CD4-positive, alpha-beta memory T cell (primary cell): ENCODE results near the gene ZDHHC5. TPM values are rescaled to one million over a fixed set of nuclear protein-coding genes. Genes with fewer than 3 reads are reported as not detected.
"Not testable (repeated sequence)": the region's sequence is repeated elsewhere in the genome, so short reads cannot be mapped to it uniquely, and the experiment has no call there.

ENCODE experiments used
- CTCF ChIA-PET: fragments of 350-600 bp; sonication (Branson Sonifier 250); formaldehyde crosslinking; loops from one replicate; lab custom pipeline; 2021; ENCODE audit warnings: inconsistent platforms; ENCODE audit not compliant: partially characterized antibody; lab: Charles Lee
- POLR2A ChIA-PET: fragments of 350-600 bp; sonication (Branson Sonifier 250); formaldehyde crosslinking; loops from one replicate; lab custom pipeline; 2021; ENCODE audit not compliant: partially characterized antibody; lab: Charles Lee
- DNase-seq, 5 donors: peaks; one replicate each; pipeline versions ENCODE4 v3.0.0 to v3.0.0-alpha.2; 2020 to 2022; ENCODE audit warnings: mixed read lengths in 1 of 5
- H3K27ac ChIP-seq: one replicate; pipeline ENCODE4 v1.7.0; 2013; ENCODE audit warnings: low read depth, low read length
- H3K27me3 ChIP-seq: 2 replicates; pipeline ENCODE4 v1.7.0; 2013; ENCODE audit warnings: mild to moderate bottlenecking, low read length, moderate library complexity; ENCODE audit not compliant: insufficient read depth
- H3K36me3 ChIP-seq: 2 replicates; pipeline ENCODE4 v1.7.0; 2013; ENCODE audit warnings: mild to moderate bottlenecking, low read length, moderate library complexity; ENCODE audit not compliant: insufficient read depth
- H3K4me1 ChIP-seq: 2 replicates; pipeline ENCODE4 v1.7.0; 2013; ENCODE audit warnings: mild to moderate bottlenecking, low read length, moderate library complexity; ENCODE audit not compliant: insufficient read depth
- H3K4me3 ChIP-seq, 2 donors: one replicate each; pipeline ENCODE4 v1.7.0; 2013; ENCODE audit warnings: low read length in 2 of 2, mild to moderate bottlenecking in 1 of 2
- H3K9me3 ChIP-seq, 2 donors: one replicate each; pipeline ENCODE4 v1.7.0; 2013; ENCODE audit warnings: low read length in 2 of 2, control low read depth in 1 of 2; ENCODE audit not compliant: control insufficient read depth in 1 of 2
- H3K27ac Mint-ChIP-seq, 7 donors: one replicate each; pipeline ENCODE4 v1.8.0; 2020 to 2021; ENCODE audit warnings: mixed read lengths in 7 of 7, mild to moderate bottlenecking in 6 of 7, inconsistent platforms in 3 of 7, moderate library complexity in 3 of 7
- H3K27me3 Mint-ChIP-seq, 2 donors: one replicate each; pipeline ENCODE4 v1.8.0; 2020 to 2021; ENCODE audit warnings: mixed read lengths in 2 of 2
- H3K36me3 Mint-ChIP-seq, 2 donors: one replicate each; pipeline ENCODE4 v1.8.0; 2020 to 2021; ENCODE audit warnings: mixed read lengths in 2 of 2, inconsistent platforms in 1 of 2, mild to moderate bottlenecking in 1 of 2
- H3K4me1 Mint-ChIP-seq, 4 donors: one replicate each; pipeline ENCODE4 v1.8.0; 2020 to 2021; ENCODE audit warnings: mixed read lengths in 4 of 4, mild to moderate bottlenecking in 1 of 4
- H3K4me3 Mint-ChIP-seq, 8 donors: one replicate each; pipeline ENCODE4 v1.8.0; 2020 to 2021; ENCODE audit warnings: mixed read lengths in 8 of 8, mild to moderate bottlenecking in 7 of 8, moderate library complexity in 6 of 8, inconsistent platforms in 3 of 8
- H3K9me3 Mint-ChIP-seq, 8 donors: one replicate each; pipeline ENCODE4 v1.8.0; 2020 to 2021; ENCODE audit warnings: mixed read lengths in 8 of 8, mild to moderate bottlenecking in 5 of 8, inconsistent platforms in 3 of 8, moderate library complexity in 1 of 8
- intact Hi-C: fragments of 100-400 bp; cut with micrococcal nuclease; formaldehyde crosslinking; loops from one replicate; pipeline ENCODE4 v1.15.1; 2023
- polyA plus RNA-seq, 2 donors: library from polyadenylated mRNA; unstranded; fragments of 300-500 nt; fragmentation: Illumina TruSeq; gene quantifications; one replicate each; pipeline ENCODE4 v1.2.3, GENCODE V29; 2021
- total RNA-seq, 2 experiments: library from RNA; stranded (reverse); gene quantifications; one replicate each; pipeline ENCODE4 v1.2.3, GENCODE V29; 2021

The ZDHHC5 gene
- total and polyA plus RNA-seq, 4 experiments from 2014 or later: 30.4 to 75.8 (median 58.9) TPM

DNA sequence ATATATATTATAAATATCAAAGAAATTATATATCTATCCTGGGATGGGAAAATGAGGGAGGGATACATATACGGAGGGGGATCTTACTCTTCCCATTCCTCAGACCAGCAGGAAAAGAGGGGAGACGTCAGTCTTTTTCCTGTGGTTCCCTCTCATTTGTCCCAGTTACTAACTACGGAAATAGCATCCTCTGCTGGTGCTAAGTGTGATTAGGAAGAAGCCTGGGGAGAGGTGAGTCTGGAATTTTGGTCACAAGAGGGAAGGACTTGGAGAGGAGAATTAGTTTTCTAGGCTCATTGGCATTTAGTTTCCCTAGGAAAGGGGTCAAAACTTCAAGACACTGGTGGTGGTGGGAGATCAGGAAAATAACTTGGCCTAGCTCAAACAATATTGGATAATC, 32.5 kb downstream of the ZDHHC5 start:
- H3K4me1 Mint-ChIP-seq: no peaks in the 10 kb centered on the region
- H3K27ac ChIP-seq: no peak overlapping the region
- no peak overlapping the region for H3K4me3 ChIP-seq
- H3K27me3 Mint-ChIP-seq: no peaks in the 10 kb centered on the region
- peaks cover 63% of the 10 kb centered on the region for H3K36me3 ChIP-seq
- no peaks in the 10 kb centered on the region for H3K9me3 Mint-ChIP-seq
- no peak overlapping the region for H3K4me3 Mint-ChIP-seq
- ChIA-PET POLR2A (no interaction called here), CTCF (interaction anchor here (1.8 kb wide), 1 partner anchor 100 kb away, joined by 6 read pairs; no protein-coding TSS in a partner anchor)
- intact Hi-C loops: no loop called here
- no peak overlapping the region for H3K27ac Mint-ChIP-seq
- H3K27me3 ChIP-seq: no peaks in the 10 kb centered on the region
- H3K9me3 ChIP-seq: no peaks in the 10 kb centered on the region
- H3K36me3 Mint-ChIP-seq: peaks cover 42 to 74% of the 10 kb centered on the region in 2 donors
- DNase-seq: no peak
- no peaks in the 10 kb centered on the region for H3K4me1 ChIP-seq

DNA sequence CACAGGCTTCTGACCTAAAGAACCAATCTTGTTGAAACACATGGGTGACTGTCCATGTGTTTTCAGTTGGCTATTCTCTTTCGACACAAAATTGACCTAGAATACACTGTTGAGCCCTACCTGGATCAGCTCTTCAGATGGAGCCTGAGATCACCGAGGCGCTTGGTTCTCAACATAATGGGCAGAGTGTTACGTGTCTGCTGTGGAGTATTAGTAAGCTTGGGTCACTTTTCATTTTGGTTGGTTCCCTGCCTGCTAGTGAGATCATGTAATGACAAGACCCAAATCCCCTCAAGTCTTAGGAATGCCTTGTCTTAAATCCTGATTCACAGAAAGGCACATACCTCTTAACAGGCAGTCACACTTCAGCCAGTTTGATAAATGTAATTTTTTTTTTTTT, 35.4 kb downstream of the ZDHHC5 start:
- CTCF ChIA-PET: interaction anchor here (0.7 to 3.3 kb wide), 3 partner anchors 31 to 99 kb away, joined by 3 to 17 read pairs (median 4); no protein-coding TSS in a partner anchor
- Histone ChIP-seq H3K36me3 (peaks cover 44% of the 10 kb centered on the region), H3K4me3 (no peak overlapping the region), H3K4me1 (no peaks in the 10 kb centered on the region), H3K9me3 (no peaks in the 10 kb centered on the region), H3K27me3 (no peaks in the 10 kb centered on the region), H3K27ac (no peak overlapping the region)
- Mint-ChIP-seq H3K27ac (peak overlapping the region in 1 of 7 donors; percentile 43), H3K4me1 (peaks cover 3 to 6% (median 4%) of the 10 kb centered on the region in 4 donors), H3K9me3 (no peaks in the 10 kb centered on the region), H3K4me3 (no peak overlapping the region), H3K36me3 (peaks cover 32 to 62% of the 10 kb centered on the region in 2 donors), H3K27me3 (no peaks in the 10 kb centered on the region)
- POLR2A ChIA-PET: interaction anchor here (1.0 to 1.5 kb wide), 2 partner anchors 9 to 10 kb away, joined by 5 read pairs; partner anchors contain the start of genes MED19 and TMX2
- intact Hi-C loops: no loop called here
- no peak for DNase-seq

DNA sequence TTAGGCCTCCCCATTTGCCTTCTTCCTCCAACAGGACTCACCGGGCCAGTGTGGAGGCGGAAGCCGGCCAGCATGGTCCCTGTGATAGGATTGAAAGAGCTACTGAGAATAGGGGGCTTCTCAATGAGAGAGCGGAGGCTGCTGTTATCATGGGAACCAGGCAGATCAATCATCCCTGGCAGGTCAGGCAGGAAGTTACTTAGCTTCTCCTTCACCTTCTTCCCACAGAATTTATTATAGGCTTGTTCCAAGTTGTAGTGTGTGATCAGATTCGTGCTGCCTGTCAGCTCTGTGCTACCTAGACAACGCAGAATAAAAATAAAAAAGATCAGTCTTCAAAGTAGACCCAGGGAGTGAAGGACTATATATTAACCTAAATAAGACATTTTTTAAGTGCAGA, 37.0 kb downstream of the ZDHHC5 start:
- peaks cover 8 to 15% (median 10%) of the 10 kb centered on the region in 4 donors for H3K4me1 Mint-ChIP-seq
- intact Hi-C loops: no loop called here
- no peaks in the 10 kb centered on the region for H3K9me3 ChIP-seq
- ChIA-PET CTCF (interaction anchor here (3.3 kb wide), 1 partner anchor 96 kb away, joined by 17 read pairs; no protein-coding TSS in a partner anchor), POLR2A (no interaction called here)
- peak overlapping the region in 1 of 7 donors; percentile 37 for H3K27ac Mint-ChIP-seq
- H3K27me3 Mint-ChIP-seq: no peaks in the 10 kb centered on the region
- peaks cover 28% of the 10 kb centered on the region for H3K36me3 ChIP-seq
- H3K4me1 ChIP-seq: no peaks in the 10 kb centered on the region
- no peaks in the 10 kb centered on the region for H3K27me3 ChIP-seq
- H3K9me3 Mint-ChIP-seq: no peaks in the 10 kb centered on the region
- H3K27ac ChIP-seq: no peak overlapping the region
- H3K4me3 ChIP-seq: no peak overlapping the region
- H3K36me3 Mint-ChIP-seq: peaks cover 21 to 49% of the 10 kb centered on the region in 2 donors
- no peak for DNase-seq
- no peak overlapping the region for H3K4me3 Mint-ChIP-seq

DNA sequence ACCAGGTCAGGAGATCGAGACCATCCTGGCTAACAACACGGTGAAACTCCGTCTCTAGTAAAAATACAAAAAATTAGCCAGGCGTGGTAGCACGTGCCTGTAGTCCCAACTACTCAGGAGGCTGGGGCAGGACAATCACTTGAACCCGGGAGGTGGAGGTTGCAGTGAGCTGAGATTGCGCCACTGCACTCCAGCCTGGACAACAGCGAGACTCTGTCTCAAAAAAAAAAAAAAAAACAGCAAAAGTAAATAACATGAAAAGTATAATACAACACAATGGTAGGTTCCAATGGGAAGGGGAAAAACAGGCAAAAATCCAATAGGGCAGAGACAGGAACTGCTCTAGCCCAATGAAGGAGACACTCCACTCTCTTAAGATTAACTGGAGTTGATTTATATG, 37.5 kb downstream of the ZDHHC5 start:
- H3K27me3 Mint-ChIP-seq, H3K4me1 ChIP-seq, H3K4me3 Mint-ChIP-seq, H3K9me3 ChIP-seq, DNase-seq, H3K4me3 ChIP-seq, intact Hi-C loops, H3K27ac ChIP-seq, H3K27me3 ChIP-seq, H3K27ac Mint-ChIP-seq, H3K9me3 Mint-ChIP-seq: not testable (repeated sequence)
- H3K36me3 ChIP-seq: peaks cover 27% of the 10 kb centered on the region
- Mint-ChIP-seq H3K4me1 (peaks cover 11 to 20% (median 12%) of the 10 kb centered on the region in 4 donors), H3K36me3 (peaks cover 19 to 47% of the 10 kb centered on the region in 2 donors)
- CTCF ChIA-PET: interaction anchor here (3.3 kb wide), 1 partner anchor 95 kb away, joined by 17 read pairs; no protein-coding TSS in a partner anchor
- POLR2A ChIA-PET: interaction anchor here (0.6 kb wide), 1 partner anchor 13 kb away, joined by 3 read pairs; no protein-coding TSS in a partner anchor

DNA sequence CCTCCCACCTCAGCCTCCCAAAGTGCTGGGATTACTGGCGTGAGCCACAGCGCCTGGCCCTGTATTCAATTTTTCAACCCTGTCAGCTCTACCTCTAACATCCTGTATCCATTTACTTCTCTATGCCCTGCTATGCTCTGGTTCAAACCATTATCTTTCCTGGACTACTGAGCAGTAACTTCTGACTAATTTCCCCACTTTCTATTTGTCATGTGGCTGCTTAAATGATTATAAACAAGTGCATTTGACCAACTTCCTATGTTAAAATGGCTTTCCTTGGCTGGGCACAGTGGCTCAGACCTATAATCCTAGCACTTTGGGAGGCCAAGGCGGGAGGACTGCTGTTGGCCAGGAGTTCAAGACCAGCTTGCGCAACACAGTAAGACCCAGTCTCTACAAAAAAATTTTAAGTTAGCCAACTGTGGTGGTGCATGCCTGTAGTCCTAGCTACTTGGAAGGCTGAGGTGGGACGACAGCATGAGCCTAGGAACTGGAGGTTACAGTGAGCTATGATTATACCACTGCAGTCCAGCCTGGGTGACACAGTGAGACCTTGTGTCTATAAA, 42.0 kb downstream of the ZDHHC5 start:
- no peak overlapping the region for H3K27ac ChIP-seq
- ChIA-PET CTCF (interaction anchor here (1.1 to 5.3 kb wide), 4 partner anchors 8 to 142 kb away, joined by 4 to 30 read pairs (median 5); partner anchors contain the start of gene UBE2L6), POLR2A (interaction anchor here (0.7 to 2.6 kb wide), 4 partner anchors 9 to 253 kb away, joined by 3 to 29 read pairs (median 4); partner anchors contain the start of gene SELENOH)
- no peaks in the 10 kb centered on the region for H3K9me3 ChIP-seq
- peaks cover 31 to 62% (median 44%) of the 10 kb centered on the region in 4 donors for H3K4me1 Mint-ChIP-seq
- H3K36me3 ChIP-seq: peaks cover 1% of the 10 kb centered on the region
- peaks cover 33% of the 10 kb centered on the region for H3K4me1 ChIP-seq
- intact Hi-C loops: loop anchor here (5.0 to 10.0 kb wide), 2 partner anchors 1432 to 1845 kb away; partner anchors contain the start of gene FAM111A
- no peaks in the 10 kb centered on the region for H3K9me3 Mint-ChIP-seq
- peak overlapping the region in 5 of 7 donors; percentile 3 to 79 (median 51) for H3K27ac Mint-ChIP-seq
- DNase-seq: no peak
- H3K36me3 Mint-ChIP-seq: peaks cover 3 to 32% of the 10 kb centered on the region in 2 donors
- H3K27me3 ChIP-seq: no peaks in the 10 kb centered on the region
- H3K4me3 ChIP-seq: no peak overlapping the region
- no peaks in the 10 kb centered on the region for H3K27me3 Mint-ChIP-seq
- peak overlapping the region in 1 of 8 donors; percentile 21 for H3K4me3 Mint-ChIP-seq

DNA sequence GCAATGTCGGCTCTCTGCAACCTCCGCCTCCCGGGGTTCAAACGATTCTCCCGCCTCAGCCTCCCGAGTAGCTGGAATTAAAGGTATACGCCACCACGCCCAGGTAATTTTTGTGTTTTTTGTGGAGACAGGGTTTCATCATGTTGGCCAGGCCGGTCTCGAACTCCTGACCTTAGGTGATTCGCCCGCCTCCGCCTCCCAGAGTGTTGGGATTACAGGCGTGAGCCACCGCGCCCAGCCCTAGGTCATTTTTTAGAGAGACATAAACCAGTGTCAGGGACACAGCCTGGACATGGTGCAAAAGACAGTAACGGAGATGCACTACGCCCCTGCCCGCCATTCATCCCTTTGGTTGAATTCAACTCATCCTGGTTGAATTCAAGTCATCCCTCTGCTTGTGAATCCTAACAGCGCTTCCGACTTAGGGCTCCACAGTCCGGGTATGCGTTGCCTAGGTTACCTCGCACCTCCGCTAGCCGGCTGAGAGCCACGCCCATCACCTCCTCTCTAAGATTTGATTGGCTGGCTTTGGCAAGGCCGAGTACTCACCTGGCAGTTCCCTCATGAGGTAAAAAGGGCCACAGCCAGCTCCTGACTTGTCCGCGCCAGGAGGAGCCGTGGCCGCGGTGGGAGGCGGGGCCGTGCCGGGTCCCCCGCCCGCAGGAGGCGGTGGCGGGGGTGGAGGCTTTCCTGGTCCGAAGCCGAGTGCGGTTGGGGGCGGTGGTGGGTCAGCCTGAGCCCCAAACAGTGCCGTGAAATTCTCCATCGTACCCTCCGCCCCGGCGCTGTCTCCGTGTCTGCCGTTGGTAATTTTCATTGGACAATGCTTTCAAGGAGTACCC, 43.7 kb downstream of the ZDHHC5 start, which contains the start of gene MED19:
TSS of gene MED19 (minus strand) at position 802 of the 842 bp plus-strand sequence. CDS start at position 766, 36 bp downstream.
- Histone ChIP-seq H3K9me3 (no peaks in the 10 kb centered on the region), H3K27me3 (no peaks in the 10 kb centered on the region), H3K36me3 (no peaks in the 10 kb centered on the region), H3K27ac (peak within 1 kb of the TSS; percentile 96), H3K4me1 (peaks cover 34% of the 10 kb centered on the region), H3K4me3 (peak within 1 kb of the TSS; percentile 92 to 96)
- POLR2A ChIA-PET: interaction anchor here (0.6 to 3.7 kb wide), 19 partner anchors 8 to 866 kb away, joined by 3 to 29 read pairs (median 4); partner anchors contain the start of genes BTBD18, SELENOH, SSRP1 and TIMM10
- H3K4me1 Mint-ChIP-seq: peaks cover 31 to 64% (median 44%) of the 10 kb centered on the region in 4 donors
- H3K36me3 Mint-ChIP-seq: peaks cover 0 to 28% of the 10 kb centered on the region in 2 donors
- DNase-seq: peak; percentile 81 to 92 (median 84)
- H3K9me3 Mint-ChIP-seq: no peaks in the 10 kb centered on the region
- peak within 1 kb of the TSS; percentile 91 to 99 (median 98) for H3K27ac Mint-ChIP-seq
- no peaks in the 10 kb centered on the region for H3K27me3 Mint-ChIP-seq
- intact Hi-C loops: loop anchor here (1.0 to 10.0 kb wide), 12 partner anchors 30 to 1957 kb away; partner anchors contain the start of genes CLP1, FAM111A, PATL1 and SELENOH
- peak within 1 kb of the TSS; percentile 93 to 99 (median 98) for H3K4me3 Mint-ChIP-seq
- CTCF ChIA-PET: interaction anchor here (0.9 to 5.3 kb wide), 4 partner anchors 89 to 218 kb away, joined by 3 to 30 read pairs (median 4); partner anchors contain the start of gene UBE2L6
